Neural cell (in vitro differentiated cells): ENCODE results near the gene NAT8. TPM values are rescaled to one million over a fixed set of nuclear protein-coding genes. Genes with fewer than 3 reads are reported as not detected.

Experiments used
- H2AFZ ChIP-seq: fragments of 200-600, 300-800 bp; sonication (generic), shearing (Covaris generic); 2 replicates; pipeline ENCODE4 v1.6.0; 2014; ENCODE audit warnings: low read depth, mild to moderate bottlenecking, antibody characterized with exemption, low read length, moderate library complexity
- H3F3A ChIP-seq: fragments of 200-600 bp; shearing (Covaris generic); 2 replicates; pipeline ENCODE4 v1.6.1; 2016; ENCODE audit warnings: mild to moderate bottlenecking, moderate library complexity, mixed read lengths, antibody characterized with exemption, low read length; ENCODE audit not compliant: insufficient read depth, poor library complexity, severe bottlenecking
- H3K27ac ChIP-seq: fragments of 200-600, 300-800 bp; sonication (generic), shearing (Covaris generic); 2 replicates; pipeline ENCODE4 v1.5.1; 2014; ENCODE audit warnings: mild to moderate bottlenecking, low read length, moderate library complexity
- H3K27me3 ChIP-seq: fragments of 300-800, 200-600 bp; sonication (generic), shearing (Covaris generic); 2 replicates; pipeline ENCODE4 v1.6.0; 2014; ENCODE audit warnings: mild to moderate bottlenecking, low read depth, low read length, moderate library complexity; ENCODE audit not compliant: insufficient read depth
- H3K36me3 ChIP-seq: fragments of 300-800, 200-600 bp; sonication (generic), shearing (Covaris generic); 2 replicates; pipeline ENCODE4 v1.5.1; 2014; ENCODE audit warnings: mild to moderate bottlenecking, antibody characterized with exemption, low read length, moderate library complexity; ENCODE audit not compliant: insufficient read depth
- H3K4me2 ChIP-seq: fragments of 300-800, 200-600 bp; sonication (generic), shearing (Covaris generic); 2 replicates; pipeline ENCODE4 v1.6.0; 2014; ENCODE audit warnings: mild to moderate bottlenecking, low read length
- H3K4me3 ChIP-seq: fragments of 300-800, 200-600 bp; sonication (generic), shearing (Covaris generic); 2 replicates; pipeline ENCODE4 v1.5.1; 2014; ENCODE audit warnings: mild to moderate bottlenecking, low read length, moderate library complexity
- H3K79me2 ChIP-seq: fragments of 200-600 bp; shearing (Covaris generic); replicated peaks from 2 replicates; pipeline ENCODE4 v1.6.0; 2014; ENCODE audit warnings: mild to moderate bottlenecking, low read length, moderate library complexity; ENCODE audit not compliant: insufficient read depth
- H3K9ac ChIP-seq: fragments of 300-800, 200-600 bp; sonication (generic), shearing (Covaris generic); 2 replicates; pipeline ENCODE4 v1.6.1; 2016; ENCODE audit warnings: mild to moderate bottlenecking, low read length, mixed read lengths
- H3K9me2 ChIP-seq: fragments of 200-600 bp; shearing (Covaris generic); 2 replicates; pipeline ENCODE4 v1.6.1; 2016; ENCODE audit warnings: mild to moderate bottlenecking, low read length, mixed read lengths; ENCODE audit not compliant: insufficient read depth
- H3K9me3 ChIP-seq: fragments of 200-600, 300-800 bp; sonication (generic), shearing (Covaris generic); 2 replicates; pipeline ENCODE4 v1.6.1; 2016; ENCODE audit warnings: mild to moderate bottlenecking, mixed run types, low read length, moderate library complexity, mixed read lengths
- H4K20me1 ChIP-seq: fragments of 200-600 bp; shearing (Covaris generic); 2 replicates; pipeline ENCODE4 v1.6.1; 2016; ENCODE audit warnings: mild to moderate bottlenecking, mixed run types; ENCODE audit not compliant: insufficient read depth
- EP300 ChIP-seq: fragments of 450-650 bp; conservative IDR thresholded peaks from 2 replicates; pipeline ENCODE4 v1.6.1; 2014; ENCODE audit warnings: antibody characterized with exemption, mild to moderate bottlenecking, moderate library complexity; ENCODE audit not compliant: poor library complexity, severe bottlenecking
- EZH2 ChIP-seq: fragments of 200-600, 300-800 bp; shearing (Covaris generic), sonication (generic); IDR thresholded peaks from 2 replicates; pipeline ENCODE4 v1.6.1; 2014; ENCODE audit warnings: antibody characterized with exemption, low read length, borderline replicate concordance, mild to moderate bottlenecking; ENCODE audit not compliant: insufficient read depth, poor library complexity, severe bottlenecking
- MXI1 ChIP-seq: fragments of 450-650 bp; conservative IDR thresholded peaks from 2 replicates; pipeline ENCODE4 v1.6.1; 2014; ENCODE audit warnings: antibody characterized with exemption, mild to moderate bottlenecking; ENCODE audit not compliant: poor library complexity, severe bottlenecking
- POLR2AphosphoS5 ChIP-seq: IDR thresholded peaks from 2 replicates; pipeline ENCODE4 v1.6.1; 2012
- RAD21 ChIP-seq: fragments of 450-650 bp; conservative IDR thresholded peaks from 2 replicates; pipeline ENCODE4 v1.6.1; 2014; ENCODE audit warnings: antibody characterized with exemption, mild to moderate bottlenecking, moderate library complexity
- SMC3 ChIP-seq: fragments of 450-650 bp; conservative IDR thresholded peaks from 2 replicates; pipeline ENCODE4 v1.6.1; 2014; ENCODE audit warnings: antibody characterized with exemption, mild to moderate bottlenecking, moderate library complexity; ENCODE audit not compliant: poor library complexity
- TAF1 ChIP-seq: IDR thresholded peaks from 2 replicates; pipeline ENCODE4 v1.6.1; 2012; ENCODE audit warnings: low read depth
- polyA plus RNA-seq: library from polyadenylated mRNA; depleted of rRNA; stranded (reverse); fragments of >200 nt; gene quantifications from 2 replicates; pipeline ENCODE4 v1.2.3, GENCODE V29; 2014
- TF ChIP-seq, protein P1 (sequence below): fragments of 450-650 bp; IDR thresholded peaks from 2 replicates; pipeline ENCODE4 v1.5.1; 2014; ENCODE audit warnings: antibody characterized with exemption, mild to moderate bottlenecking, moderate library complexity; ENCODE audit not compliant: poor library complexity, severe bottlenecking
- TF ChIP-seq, protein P2 (sequence below): IDR thresholded peaks from 2 replicates; pipeline ENCODE4 v1.6.1; 2012; ENCODE audit warnings: borderline replicate concordance

Gene NAT8
- polyA plus RNA-seq, 1 donor from 2014 or later = not detected

DNA sequence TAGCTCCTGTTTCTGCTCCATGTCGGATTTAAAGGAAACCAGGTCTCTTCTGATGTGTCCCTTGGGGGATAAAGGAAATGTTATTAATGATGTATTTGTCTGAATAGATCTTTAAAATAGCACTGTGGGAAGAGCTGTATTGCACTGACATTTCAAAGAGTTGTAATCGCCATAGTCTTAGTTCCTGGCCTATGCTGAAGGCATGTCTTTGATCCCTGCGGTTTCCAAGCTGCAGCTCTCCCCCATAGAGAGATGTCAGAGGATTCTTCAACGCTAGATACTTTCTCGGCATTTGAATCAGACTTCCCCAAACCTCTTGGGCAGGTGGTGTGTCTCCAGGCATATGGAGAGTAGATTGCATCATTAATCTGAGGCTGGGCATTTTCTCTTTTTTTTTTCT, 40.4 kb downstream of the NAT8 start:
- Histone ChIP-seq H3K9me3 (no peaks in the 10 kb centered on the region), H3K79me2 (no peaks in the 10 kb centered on the region), H3K36me3 (no peaks in the 10 kb centered on the region), H3K4me3 (no peak overlapping the region), H3K9me2 (no peaks in the 10 kb centered on the region), H3F3A (no peaks in the 10 kb centered on the region), H4K20me1 (no peaks in the 10 kb centered on the region), H3K27ac (no peak overlapping the region), H3K4me2 (no peak overlapping the region), H3K27me3 (no peaks in the 10 kb centered on the region), H3K9ac (no peak overlapping the region), H2AFZ (no peak overlapping the region)
- no peak for TF ChIP-seq RAD21
- TF ChIP-seq, protein P1, sequence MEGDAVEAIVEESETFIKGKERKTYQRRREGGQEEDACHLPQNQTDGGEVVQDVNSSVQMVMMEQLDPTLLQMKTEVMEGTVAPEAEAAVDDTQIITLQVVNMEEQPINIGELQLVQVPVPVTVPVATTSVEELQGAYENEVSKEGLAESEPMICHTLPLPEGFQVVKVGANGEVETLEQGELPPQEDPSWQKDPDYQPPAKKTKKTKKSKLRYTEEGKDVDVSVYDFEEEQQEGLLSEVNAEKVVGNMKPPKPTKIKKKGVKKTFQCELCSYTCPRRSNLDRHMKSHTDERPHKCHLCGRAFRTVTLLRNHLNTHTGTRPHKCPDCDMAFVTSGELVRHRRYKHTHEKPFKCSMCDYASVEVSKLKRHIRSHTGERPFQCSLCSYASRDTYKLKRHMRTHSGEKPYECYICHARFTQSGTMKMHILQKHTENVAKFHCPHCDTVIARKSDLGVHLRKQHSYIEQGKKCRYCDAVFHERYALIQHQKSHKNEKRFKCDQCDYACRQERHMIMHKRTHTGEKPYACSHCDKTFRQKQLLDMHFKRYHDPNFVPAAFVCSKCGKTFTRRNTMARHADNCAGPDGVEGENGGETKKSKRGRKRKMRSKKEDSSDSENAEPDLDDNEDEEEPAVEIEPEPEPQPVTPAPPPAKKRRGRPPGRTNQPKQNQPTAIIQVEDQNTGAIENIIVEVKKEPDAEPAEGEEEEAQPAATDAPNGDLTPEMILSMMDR = no peak
- no peak for TF ChIP-seq EZH2
- no peak for TF ChIP-seq POLR2AphosphoS5
- no peak for TF ChIP-seq TAF1
- TF ChIP-seq, protein P2, sequence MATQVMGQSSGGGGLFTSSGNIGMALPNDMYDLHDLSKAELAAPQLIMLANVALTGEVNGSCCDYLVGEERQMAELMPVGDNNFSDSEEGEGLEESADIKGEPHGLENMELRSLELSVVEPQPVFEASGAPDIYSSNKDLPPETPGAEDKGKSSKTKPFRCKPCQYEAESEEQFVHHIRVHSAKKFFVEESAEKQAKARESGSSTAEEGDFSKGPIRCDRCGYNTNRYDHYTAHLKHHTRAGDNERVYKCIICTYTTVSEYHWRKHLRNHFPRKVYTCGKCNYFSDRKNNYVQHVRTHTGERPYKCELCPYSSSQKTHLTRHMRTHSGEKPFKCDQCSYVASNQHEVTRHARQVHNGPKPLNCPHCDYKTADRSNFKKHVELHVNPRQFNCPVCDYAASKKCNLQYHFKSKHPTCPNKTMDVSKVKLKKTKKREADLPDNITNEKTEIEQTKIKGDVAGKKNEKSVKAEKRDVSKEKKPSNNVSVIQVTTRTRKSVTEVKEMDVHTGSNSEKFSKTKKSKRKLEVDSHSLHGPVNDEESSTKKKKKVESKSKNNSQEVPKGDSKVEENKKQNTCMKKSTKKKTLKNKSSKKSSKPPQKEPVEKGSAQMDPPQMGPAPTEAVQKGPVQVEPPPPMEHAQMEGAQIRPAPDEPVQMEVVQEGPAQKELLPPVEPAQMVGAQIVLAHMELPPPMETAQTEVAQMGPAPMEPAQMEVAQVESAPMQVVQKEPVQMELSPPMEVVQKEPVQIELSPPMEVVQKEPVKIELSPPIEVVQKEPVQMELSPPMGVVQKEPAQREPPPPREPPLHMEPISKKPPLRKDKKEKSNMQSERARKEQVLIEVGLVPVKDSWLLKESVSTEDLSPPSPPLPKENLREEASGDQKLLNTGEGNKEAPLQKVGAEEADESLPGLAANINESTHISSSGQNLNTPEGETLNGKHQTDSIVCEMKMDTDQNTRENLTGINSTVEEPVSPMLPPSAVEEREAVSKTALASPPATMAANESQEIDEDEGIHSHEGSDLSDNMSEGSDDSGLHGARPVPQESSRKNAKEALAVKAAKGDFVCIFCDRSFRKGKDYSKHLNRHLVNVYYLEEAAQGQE = no peak
- TF ChIP-seq SMC3 = no peak
- no peak for TF ChIP-seq MXI1
- no peak for TF ChIP-seq EP300

DNA sequence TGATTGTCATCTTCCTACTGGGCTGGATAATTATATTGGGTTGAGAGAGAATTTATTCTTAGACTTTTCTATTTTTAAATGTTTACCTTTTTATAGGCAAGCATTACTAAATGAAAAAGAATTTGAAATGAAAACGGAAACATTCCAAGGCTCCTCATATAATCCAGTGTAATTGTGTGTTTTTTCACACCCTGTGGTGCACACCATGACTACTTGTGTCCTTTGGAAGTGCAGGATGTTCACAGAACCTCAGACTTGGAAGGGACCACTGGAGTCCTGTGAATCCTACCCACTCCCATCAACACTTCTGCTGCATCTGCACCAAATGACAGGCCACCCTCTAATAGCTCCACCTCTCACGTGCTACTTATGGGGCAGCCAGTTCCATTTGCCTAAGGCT, 48.0 kb downstream of the NAT8 start:
- H3K9me2 ChIP-seq = no peaks in the 10 kb centered on the region
- no peaks in the 10 kb centered on the region for H3F3A ChIP-seq
- no peak overlapping the region for H2AFZ ChIP-seq
- H3K27me3 ChIP-seq = no peaks in the 10 kb centered on the region
- H3K36me3 ChIP-seq = no peaks in the 10 kb centered on the region
- H3K79me2 ChIP-seq = no peaks in the 10 kb centered on the region
- H3K9ac ChIP-seq = no peak overlapping the region
- H3K9me3 ChIP-seq = no peaks in the 10 kb centered on the region
- H3K4me2 ChIP-seq = no peak overlapping the region
- H3K27ac ChIP-seq = no peak overlapping the region
- H4K20me1 ChIP-seq = no peaks in the 10 kb centered on the region
- no peak overlapping the region for H3K4me3 ChIP-seq
- TF ChIP-seq POLR2AphosphoS5 (no peak), SMC3 (no peak), RAD21 (no peak), MXI1 (no peak), EP300 (no peak), EZH2 (no peak)
